Islet precursor cell (in vitro differentiated cells): ENCODE data around the gene NCKIPSD.

ENCODE experiments used
- DNase-seq: peaks from one replicate; pipeline ENCODE4 v3.0.0-alpha.2; 2018

NCKIPSD gene

DNA sequence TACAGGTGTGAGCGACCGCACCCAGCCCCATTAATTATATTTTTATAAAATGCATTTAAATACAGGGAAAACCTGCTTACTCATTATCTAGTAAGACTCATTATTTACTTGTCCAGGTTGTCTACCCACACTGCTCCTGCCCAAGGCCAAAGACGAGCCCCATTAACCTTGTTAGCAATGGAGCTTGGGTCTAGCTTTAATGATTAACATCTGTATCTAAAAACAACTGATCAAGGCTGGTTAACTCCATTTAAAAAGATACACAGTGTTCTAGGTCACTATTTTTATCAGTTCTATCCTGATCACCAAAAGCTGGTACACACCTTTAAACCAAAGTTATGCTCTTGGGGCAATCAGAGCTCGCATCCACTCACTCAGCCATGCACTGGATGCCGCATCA is 10.4 kb upstream of the NCKIPSD start:
- DNase-seq: no peak

DNA sequence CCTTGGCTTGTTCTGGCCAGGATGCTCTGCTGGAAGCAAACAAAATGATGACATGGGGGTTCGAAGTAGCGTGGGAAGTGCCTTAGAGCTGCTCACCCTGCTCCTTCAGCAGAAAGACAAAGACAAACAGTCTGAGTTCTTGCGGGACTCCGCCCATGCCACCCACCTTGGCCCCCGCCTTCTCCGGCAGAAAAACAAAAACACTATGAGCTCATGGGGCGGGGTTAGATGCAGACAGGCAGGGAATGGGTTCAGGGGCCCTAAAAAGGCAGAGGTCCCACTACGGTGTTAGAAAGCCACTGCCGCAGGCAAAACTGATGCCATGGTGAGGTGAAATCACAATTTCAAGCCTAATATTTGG is 9.7 kb upstream of the NCKIPSD start:
- DNase-seq: peak; percentile 92

DNA sequence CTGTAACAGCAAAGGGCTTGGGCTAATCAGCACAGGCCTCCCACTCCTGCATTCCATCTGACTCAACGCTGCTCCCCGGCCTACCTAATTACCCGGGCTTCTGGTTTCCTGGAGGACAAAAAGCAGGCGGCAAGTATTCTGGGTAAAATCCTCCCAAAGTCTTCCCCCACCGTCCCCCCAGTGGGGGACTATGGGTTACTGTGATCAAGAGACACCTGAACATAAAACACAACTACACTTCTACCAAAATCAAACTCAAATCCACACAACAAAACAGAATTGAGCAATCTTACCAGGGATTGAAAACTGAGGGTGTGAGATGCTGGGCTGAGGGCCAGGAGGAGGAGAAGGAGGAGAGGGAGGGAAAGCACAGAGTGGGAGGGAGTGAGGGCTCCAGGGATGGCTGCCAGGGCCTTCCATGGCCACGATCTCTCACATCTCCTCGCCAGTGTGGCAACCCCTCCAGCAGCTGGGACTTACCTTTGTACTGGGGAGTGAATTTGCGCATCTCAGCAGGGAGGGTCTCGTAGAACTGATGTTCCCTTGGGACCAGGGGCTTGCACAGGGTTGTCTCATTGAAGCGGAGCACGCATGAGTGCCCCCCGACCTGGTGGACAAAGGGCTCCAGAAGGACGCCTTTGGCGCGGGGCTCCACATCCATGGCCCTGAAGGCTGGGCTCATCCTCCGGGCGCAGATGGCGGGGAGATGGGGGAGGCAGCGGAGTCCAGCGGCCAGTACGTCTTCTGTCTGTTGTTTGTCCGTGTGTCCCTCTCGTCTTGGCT is 9.1 kb upstream of the NCKIPSD start:
- peak; percentile 90 for DNase-seq

DNA sequence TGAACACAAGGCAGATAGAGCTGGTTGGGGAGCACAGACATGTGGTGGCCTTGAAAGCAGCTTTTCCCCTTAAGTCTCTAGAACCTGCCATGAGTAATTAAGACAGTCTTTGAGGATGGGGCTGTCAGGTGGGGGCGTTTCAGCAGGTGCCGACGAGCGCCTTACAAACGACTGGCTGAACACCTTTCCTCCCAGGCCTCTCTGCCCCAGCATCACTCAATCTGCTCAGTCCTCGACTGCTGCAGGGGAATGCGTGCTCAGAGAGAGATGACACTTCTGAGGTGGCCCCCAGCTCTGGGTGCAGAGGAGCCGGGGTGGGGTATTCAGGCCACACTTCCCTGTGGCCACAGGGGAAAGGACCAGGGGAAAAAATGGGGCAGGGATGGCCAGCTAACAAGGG is 8.1 kb upstream of the NCKIPSD start:
- no peak for DNase-seq

DNA sequence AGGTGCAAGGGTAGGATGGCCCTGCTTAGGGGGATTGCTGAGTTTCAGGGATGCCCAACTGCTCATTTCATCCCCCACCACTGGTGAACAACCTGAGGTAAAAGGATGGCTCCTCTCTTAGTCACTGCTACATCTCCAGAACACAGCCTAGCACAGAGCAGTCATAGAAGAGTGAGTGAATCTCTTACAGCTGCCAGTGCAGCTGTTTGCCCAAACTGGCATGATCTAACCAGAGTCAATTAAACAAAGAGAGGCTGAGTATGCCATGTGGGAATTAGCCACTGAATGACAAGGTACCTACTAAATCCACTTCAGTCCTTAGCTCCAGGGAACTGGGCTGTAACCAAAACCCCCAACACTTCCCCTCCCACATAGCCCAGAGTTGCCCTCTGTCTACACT is 6.8 kb upstream of the NCKIPSD start:
- no peak for DNase-seq

DNA sequence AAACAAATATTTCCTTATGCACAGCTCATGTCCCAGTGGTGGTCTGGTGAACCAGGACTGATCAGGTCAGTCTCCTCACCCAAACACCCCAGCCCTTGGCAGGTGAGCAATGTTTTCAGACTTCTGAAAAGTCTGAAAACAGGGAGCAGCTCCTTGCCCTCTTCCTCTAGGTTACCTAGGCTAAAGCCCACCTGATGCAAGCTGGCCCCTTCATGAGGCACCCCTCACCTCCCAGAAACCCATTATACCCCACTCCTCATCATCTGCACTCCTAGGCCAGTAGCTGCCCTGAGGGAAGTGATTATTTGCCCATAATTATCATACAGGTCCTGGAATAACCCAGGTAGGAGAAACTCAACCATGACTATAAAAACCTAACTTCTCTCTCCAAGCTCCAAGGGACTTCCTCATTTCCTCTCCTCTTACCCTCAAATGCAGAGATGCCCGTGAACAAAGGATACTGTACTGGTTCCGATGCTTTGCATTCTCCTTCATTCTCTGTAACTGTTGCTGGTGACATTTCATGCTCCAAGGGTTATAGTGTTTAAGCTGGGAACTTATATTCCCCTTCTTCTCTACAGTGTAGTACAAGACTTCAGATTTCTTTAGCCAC is 5.2 kb upstream of the NCKIPSD start:
- no peak for DNase-seq

DNA sequence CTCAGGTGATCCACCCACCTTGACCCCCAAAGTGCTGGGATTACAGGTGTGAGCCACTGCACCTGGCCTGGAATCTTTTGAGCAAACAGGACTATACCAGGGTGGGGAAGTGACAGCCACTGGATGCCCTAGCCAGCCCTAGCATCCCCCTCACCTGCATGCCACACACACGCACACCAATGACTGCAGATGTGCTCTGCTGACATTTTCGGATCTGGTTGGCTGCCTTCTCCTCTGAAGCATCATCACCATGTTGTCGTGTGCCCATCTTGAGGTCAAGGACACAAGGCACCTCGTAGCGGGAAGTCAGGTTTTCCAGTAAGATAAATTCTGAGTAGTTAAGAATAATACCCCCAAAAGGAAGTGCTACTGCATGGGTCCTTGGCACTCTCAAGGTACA is 3.7 kb upstream of the NCKIPSD start:
- DNase-seq: no peak

DNA sequence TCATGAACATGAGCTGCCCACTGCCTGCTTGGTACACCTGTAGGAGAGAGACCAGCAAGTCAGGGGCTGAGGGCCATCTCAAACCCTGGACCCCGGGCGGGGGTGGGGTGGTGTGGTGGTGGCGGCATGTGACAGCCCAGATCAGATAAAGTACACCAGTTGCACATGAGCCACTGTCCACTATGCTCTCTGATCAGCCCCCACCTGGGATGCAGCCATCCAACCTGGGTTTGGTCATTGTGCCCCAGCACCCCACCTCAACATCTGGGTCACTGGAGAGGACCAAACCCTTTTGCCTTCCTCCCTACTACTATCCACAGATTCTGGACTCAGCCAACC is 3.0 kb upstream of the NCKIPSD start:
- DNase-seq: no peak

DNA sequence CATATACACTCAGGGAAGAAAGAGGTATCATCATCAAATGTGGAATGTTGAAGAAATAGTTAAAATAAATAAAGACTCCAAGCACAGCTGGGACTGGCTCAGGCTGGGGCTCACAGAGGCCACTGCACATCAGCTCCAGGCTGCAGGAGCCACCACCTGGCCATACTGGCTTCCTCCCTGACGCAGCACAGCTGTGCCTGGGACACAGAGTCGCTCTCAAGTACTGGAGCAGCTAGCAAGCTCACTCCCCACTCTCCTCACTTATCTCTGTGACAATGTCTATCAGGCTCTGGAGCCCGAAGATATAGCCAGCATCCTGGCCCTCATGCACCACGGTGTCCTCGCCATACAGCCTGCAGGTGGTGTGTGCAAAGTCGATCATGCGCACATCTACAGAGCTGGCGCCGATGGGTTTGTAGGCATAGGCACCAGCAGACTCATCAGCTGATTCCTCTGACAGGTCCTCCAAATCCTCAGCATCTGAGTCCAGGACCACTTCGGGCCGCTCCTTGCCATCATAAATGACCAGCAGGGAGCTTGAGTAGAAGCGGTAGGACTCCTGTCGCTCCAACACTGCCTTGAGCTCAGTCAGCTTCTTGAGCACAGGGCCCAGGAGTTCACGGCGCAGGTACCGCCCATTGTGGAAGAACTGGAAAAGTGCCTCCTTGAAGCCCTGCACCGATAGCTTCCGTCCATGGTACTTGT is 2.5 kb upstream of the NCKIPSD start:
- DNase-seq: no peak

DNA sequence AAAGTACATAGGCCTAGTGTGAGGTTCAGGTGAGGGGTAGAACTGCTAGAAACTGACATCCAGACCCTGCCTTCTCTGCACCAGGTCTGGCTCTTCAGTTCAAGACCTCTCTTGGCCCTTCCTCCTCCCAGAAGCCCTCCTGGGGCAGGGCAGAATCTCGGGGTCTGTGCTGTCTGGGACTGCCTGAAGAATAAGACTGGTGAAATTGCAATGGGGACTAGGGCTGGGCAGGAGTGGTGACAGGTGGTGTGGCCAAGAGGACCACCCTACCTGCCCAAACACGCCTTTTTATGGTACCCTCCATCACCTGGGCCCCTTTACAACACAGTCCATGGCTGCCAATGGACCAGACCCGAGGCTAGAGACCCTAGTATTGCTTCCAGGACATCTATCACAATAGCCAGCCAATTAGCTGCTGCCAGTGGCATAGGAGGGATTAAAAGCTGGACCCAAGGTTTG is 1.5 kb upstream of the NCKIPSD start:
- no peak for DNase-seq

DNA sequence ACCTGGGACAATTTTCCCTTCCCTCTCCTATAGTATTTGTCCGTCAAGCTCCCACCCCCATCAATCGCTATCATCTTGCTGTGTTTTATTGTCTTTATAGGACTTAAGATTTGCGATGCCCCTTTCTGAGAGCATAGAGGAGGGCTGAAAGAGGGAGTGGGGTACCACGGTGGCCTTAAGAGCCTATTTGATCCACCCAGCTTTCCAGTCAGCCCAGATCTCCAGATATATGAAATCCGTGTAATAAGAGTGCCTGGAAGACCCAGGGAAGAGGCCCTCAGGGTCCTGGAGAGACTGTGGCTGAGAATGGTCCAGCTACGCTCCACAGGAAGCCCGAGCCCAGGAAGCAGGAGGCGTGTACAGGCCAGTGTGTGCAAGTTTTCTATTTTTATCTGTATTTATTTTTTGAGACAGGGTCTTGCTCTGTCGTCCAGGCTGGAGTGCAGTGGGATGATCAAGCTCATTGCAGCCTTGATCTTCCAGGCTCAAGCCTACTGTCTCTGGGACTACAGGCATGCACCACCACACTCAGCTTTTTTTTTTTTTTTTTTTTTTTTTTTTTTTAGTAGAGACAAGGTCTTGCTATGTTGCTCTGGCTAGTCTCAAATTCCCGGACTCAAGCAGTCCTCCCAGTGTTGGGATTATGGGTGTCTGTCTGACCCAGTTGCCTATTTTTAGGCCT is 964 bp upstream of the NCKIPSD start:
- DNase-seq: no peak

DNA sequence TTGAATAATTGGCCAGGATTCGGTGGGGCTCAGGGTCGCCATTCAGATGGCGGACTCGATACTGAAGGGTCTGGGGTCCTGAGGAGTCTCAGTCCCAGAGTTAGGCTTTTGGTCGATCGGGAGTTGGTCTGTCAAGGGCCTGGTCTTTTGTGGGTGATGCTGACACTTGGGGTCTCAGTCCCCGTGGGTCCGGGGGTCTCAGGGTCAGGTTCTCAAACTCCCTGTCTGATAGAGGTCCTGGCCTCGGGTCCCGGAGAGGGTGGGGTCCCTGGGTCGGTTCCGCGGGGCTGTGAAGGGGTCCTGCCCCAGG is 467 bp downstream of the NCKIPSD start:
- no peak for DNase-seq

DNA sequence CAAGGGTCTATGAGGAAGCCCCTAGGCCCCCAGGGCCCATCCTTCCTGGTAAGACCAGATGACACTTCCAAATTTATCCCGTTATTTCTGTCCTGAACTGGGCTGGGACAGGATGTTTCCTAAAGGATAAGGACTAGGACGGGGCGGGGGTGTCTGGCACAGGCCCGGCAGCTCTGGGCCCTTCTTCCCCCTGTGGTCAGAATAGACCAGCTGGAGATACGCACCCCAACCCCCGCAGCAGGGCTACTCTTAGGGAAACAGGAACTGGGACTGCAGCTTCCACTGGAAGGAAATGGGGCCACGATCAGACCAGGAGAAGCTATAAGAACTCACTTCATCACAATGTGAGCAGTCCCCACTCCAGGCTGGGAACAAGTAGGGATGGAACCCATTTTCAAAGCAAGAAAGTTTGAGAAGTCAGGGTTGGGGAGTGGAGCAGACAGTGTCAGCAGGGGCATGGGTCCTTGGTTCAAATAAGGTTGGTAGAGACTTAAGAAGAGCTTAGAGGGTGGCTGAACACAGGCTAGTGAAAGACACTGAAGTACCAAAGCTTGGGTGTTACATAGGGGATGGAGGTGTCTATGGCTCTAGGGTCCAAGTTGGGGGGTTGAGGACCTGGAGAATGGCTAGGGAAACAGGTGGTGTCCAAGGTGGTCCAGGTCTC is 1.1 kb downstream of the NCKIPSD start:
- DNase-seq: no peak

DNA sequence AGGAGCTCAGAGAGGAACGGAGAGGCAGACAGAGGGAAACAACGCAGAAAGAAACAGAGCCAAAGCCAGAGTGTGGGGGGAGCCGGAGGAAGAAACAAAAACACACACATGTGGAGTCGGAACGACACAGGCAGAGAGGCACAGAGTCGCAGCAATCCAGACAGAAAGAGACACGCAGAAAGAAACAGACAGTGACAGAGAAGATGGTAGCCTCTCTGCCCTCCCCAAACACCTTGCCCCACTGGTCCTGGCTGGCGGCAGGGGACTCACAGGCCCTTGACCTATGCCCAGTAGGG is 1.7 kb downstream of the NCKIPSD start:
- no peak for DNase-seq

DNA sequence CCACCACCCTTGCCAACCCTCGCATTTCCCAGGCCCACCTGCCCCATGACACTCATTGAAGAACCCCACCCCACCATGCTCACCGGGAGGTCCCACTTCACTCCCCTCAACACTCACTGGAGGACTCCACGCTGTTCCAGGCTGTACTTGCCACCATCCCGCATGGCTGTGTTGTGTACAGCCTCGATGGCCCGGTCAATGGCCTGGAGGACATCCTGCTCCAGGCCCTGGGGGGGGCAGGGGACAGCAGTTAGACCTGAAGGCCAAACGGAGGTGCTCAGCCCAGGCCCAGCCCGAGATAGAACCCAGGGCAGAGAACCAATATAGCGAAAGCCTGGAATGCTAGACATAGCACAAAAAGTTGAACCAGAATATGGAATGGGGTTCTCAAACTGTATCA is 2.9 kb downstream of the NCKIPSD start:
- DNase-seq: no peak

DNA sequence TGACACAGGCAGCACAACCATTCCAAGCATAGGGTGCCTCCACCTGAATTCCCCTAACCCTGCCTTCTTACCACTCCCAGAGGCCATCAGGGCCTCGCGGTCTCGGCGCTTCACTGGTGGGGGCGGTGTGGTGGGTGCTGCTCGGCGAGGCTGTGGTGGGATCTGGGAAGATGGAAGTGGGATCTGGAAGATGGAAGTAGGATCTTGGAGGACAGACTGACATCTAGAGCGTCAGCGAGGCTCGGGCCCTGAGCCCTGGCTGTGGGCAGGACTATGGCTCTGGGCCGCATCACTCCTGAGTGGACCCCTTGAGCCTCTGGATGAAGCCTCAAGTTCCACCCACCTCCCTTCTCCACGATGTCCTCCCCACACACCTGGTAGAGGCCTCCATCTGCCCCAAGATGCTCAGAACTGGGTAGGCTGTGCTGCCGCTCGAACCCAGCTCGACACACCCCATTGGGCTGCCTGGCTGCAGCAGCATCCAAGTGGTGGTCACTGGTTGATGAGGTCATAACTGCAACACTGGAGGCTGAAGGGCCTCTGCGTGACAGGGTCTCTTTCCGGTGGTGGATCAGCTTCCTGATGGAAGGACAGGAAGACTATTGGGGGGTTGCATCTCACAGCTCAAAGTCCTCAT is 3.6 kb downstream of the NCKIPSD start:
- no peak for DNase-seq

DNA sequence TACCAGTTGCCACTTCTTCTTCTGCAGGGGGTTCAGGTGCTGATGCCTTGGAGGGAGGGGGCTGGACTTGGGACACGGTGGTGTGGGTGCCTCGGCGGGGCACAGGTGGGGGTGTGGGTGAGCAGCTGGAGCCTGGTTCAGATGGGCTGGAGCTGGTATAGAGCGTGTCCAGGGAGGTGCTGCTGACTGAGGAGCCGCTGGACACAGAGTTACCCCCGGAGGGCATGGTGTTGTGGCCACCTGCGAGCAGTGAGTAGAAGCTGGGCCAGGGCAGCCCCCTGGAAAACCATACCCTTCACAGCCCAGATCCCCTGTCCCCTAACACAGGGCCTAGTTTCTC is 4.2 kb downstream of the NCKIPSD start:
- DNase-seq: no peak

DNA sequence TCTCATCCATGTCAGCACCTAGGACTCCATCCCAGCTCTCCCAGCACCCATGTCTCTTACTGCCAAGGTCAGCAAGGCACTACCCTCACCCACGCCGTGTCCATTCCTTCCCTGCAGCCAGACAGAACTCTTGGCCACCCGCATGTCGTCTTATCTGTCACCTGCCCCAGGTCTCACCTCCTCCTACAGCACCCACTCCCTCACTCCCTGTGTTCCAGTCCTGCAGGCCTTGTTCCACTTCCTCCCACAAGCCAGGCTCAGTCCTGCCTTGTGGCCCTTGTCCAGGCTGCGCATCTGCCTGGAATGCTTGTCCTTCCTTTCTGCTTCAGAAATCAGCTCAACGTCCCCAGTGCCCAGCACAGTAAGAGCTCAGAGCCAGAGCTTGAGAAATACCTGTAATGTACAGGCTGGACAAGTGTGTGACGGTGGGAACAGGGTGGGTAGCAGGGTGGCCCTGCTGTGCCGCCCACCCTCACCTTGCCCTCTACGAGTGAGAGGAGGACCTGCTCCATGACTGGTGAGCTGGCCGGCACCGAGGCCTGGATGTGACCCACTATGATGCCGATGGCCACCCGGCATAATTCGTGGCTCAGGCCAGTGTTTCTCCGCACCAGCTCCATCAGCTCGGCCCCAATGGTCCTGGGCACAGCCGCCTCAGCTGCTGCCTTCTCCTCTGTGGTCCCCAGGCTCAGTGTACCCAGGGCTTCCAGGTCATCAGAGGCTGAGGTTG is 4.7 kb downstream of the NCKIPSD start:
- DNase-seq: no peak

DNA sequence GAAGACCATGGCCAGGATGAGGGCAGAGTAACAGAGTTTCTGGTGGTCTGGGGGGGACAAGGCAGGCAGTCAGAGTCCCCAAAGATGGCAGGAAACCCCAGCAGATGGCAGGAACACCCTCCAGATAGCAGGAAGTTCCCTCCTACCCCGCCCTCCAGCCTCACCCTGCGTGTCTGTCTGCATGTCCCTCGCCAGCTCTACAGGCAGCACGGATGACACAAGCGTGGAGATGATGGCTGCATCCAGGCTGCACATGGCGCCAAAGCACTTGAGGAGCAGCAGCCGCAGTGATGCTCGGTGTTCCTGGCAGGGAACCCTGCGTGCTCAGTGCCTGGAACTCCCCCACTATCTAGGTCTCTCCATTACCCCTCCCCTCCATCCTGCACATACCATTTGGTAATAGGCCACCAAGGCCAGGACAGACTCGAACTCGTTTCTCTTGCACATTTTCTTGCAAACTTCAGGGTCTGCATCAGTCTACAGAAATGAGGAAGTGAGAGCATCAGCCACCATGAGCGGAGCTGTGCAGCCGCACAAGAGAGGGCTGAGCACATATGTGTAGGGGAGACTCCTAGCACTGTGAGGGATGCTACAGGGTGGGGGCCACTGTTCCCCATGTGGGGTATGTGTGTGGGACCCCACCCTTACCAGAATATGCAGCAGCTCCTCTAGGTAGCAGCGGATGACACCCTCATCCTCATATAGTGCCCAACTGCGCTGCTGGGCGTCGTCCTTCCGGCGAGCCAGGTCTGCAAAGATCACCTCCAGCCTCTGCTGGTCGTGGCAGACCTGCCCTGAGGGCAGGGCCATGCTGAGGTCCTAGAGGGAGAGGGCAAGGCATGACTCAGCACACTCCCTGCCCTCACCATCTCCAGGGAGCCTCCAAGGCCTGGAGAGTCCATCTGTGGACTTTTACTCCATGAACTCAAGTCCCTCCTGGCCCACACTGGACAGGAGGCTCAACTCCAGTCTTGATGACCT is 6.0 kb downstream of the NCKIPSD start:
- no peak for DNase-seq

DNA sequence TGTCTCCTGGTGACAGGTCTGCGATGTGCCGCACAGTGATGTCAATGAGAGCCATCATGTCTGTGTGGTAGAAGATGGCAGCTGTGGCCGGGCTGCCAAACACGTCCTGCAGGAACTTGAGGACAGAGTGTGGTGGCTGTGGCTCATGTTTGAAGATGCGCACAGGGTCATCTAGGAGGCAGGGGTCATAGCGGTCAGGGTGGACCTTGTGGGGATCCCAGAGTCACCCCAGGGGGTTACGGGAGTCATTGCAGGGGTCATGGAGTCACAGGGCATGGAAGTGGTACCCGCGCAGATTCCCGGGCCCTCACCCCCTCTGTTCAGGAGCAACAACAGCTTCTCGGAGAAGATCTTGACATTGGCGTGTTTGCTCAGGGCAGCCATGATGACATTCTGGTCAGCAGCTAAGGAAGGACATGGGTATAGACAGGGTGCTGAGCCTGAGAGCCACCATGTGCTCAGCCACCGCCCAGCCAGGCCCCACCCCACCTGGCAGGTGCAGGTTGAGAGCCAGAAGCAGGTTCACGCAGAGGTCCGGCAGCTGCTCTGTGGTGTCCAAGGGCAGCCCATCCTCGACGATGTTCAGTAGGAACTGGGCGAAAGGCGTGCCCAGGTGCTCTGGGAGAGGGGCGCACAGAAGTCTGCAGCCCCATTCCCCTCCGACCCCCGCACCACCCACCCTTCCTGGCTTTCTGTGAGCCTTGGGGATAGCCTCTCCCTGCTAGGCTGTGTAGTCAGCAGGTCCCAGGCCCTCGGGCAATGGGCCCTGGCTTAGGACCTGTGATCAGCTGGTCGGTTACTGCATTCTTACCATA is 6.9 kb downstream of the NCKIPSD start:
- no peak for DNase-seq
